Dendritic cell treated with granulocyte-macrophage colony-stimulating factor and Interleukin-4, amounts not matched to agents 40 ng/mL and 50 ng/mL, for 4 days (primary cell): ENCODE data around the gene TFF1.

Source experiments
- H3K27ac Mint-ChIP-seq: one replicate; pipeline ENCODE4 v1.8.0; 2022; ENCODE audit warnings: mild to moderate bottlenecking, mixed read lengths
- H3K27me3 Mint-ChIP-seq: one replicate; pipeline ENCODE4 v1.8.0; 2022; ENCODE audit warnings: mild to moderate bottlenecking, mixed read lengths
- H3K36me3 Mint-ChIP-seq: one replicate; pipeline ENCODE4 v1.8.0; 2022; ENCODE audit warnings: low read depth, mixed read lengths
- H3K4me1 Mint-ChIP-seq: one replicate; pipeline ENCODE4 v1.8.0; 2022; ENCODE audit warnings: low read depth, mixed read lengths
- H3K4me3 Mint-ChIP-seq: one replicate; pipeline ENCODE4 v1.8.0; 2022; ENCODE audit warnings: mild to moderate bottlenecking, moderate library complexity, mixed read lengths
- H3K9me3 Mint-ChIP-seq: one replicate; pipeline ENCODE4 v1.8.0; 2022; ENCODE audit warnings: mixed read lengths
- intact Hi-C: fragments of 100-400 bp; cut with micrococcal nuclease; formaldehyde crosslinking; loops from one replicate; pipeline ENCODE4 v1.15.0; 2022

The TFF1 gene

GRCh38 chr21:42330380-42331371, 35.7 kb downstream of the TFF1 start:
- Mint-ChIP-seq H3K9me3 (peaks cover 8% of the 10 kb centered on the region), H3K4me1 (peaks cover 5% of the 10 kb centered on the region), H3K4me3 (no peak overlapping the region), H3K27ac (no peak overlapping the region), H3K36me3 (no peaks in the 10 kb centered on the region), H3K27me3 (peaks cover 9% of the 10 kb centered on the region)
- intact Hi-C loops, result loop anchor here (10.0 kb wide), 1 partner anchor 114 kb away; no protein-coding TSS in a partner anchor

GRCh38 chr21:42324896-42325295, 41.4 kb downstream of the TFF1 start:
- H3K27ac Mint-ChIP-seq, result no peak overlapping the region
- no peaks in the 10 kb centered on the region for H3K9me3 Mint-ChIP-seq
- H3K27me3 Mint-ChIP-seq, result no peaks in the 10 kb centered on the region
- no peak overlapping the region for H3K4me3 Mint-ChIP-seq
- no peaks in the 10 kb centered on the region for H3K36me3 Mint-ChIP-seq
- peaks cover 9% of the 10 kb centered on the region for H3K4me1 Mint-ChIP-seq
- intact Hi-C loops, result no loop called here

GRCh38 chr21:42321845-42322244, 44.5 kb downstream of the TFF1 start:
- H3K36me3 Mint-ChIP-seq, result no peaks in the 10 kb centered on the region
- peaks cover 5% of the 10 kb centered on the region for H3K27me3 Mint-ChIP-seq
- intact Hi-C loops, result no loop called here
- no peak overlapping the region for H3K4me3 Mint-ChIP-seq
- no peak overlapping the region for H3K27ac Mint-ChIP-seq
- H3K4me1 Mint-ChIP-seq, result peaks cover 30% of the 10 kb centered on the region
- H3K9me3 Mint-ChIP-seq, result no peaks in the 10 kb centered on the region

- Mint-ChIP-seq H3K27ac (no peak overlapping the region), H3K4me3 (no peak overlapping the region), H3K27me3 (peaks cover 6% of the 10 kb centered on the region), H3K36me3 (no peaks in the 10 kb centered on the region), H3K4me1 (peaks cover 32% of the 10 kb centered on the region), H3K9me3 (no peaks in the 10 kb centered on the region)
- intact Hi-C loops, result no loop called here
Observed at GRCh38 chr21:42321231-42321630, 45.1 kb downstream of the TFF1 start.

- intact Hi-C loops, result no loop called here
- no peak overlapping the region for H3K4me3 Mint-ChIP-seq
- no peaks in the 10 kb centered on the region for H3K9me3 Mint-ChIP-seq
- H3K4me1 Mint-ChIP-seq, result peaks cover 32% of the 10 kb centered on the region
- peaks cover 6% of the 10 kb centered on the region for H3K27me3 Mint-ChIP-seq
- H3K27ac Mint-ChIP-seq, result no peak overlapping the region
- H3K36me3 Mint-ChIP-seq, result no peaks in the 10 kb centered on the region
Observed at GRCh38 chr21:42320791-42321190, 45.5 kb downstream of the TFF1 start.

- peaks cover 6% of the 10 kb centered on the region for H3K27me3 Mint-ChIP-seq
- peaks cover 32% of the 10 kb centered on the region for H3K4me1 Mint-ChIP-seq
- no peak overlapping the region for H3K4me3 Mint-ChIP-seq
- intact Hi-C loops, result no loop called here
- no peaks in the 10 kb centered on the region for H3K36me3 Mint-ChIP-seq
- no peak overlapping the region for H3K27ac Mint-ChIP-seq
- H3K9me3 Mint-ChIP-seq, result no peaks in the 10 kb centered on the region
Observed at GRCh38 chr21:42319851-42320572, 46.3 kb downstream of the TFF1 start.

- intact Hi-C loops, result no loop called here
- Mint-ChIP-seq H3K4me1 (peaks cover 32% of the 10 kb centered on the region), H3K27ac (no peak overlapping the region), H3K4me3 (no peak overlapping the region), H3K27me3 (peaks cover 6% of the 10 kb centered on the region), H3K9me3 (no peaks in the 10 kb centered on the region), H3K36me3 (no peaks in the 10 kb centered on the region)
Observed at GRCh38 chr21:42319376-42319775, 47.0 kb downstream of the TFF1 start.

GRCh38 chr21:42317826-42318746, 48.2 kb downstream of the TFF1 start:
- peaks cover 6% of the 10 kb centered on the region for H3K27me3 Mint-ChIP-seq
- H3K4me1 Mint-ChIP-seq, result peaks cover 32% of the 10 kb centered on the region
- H3K27ac Mint-ChIP-seq, result no peak overlapping the region
- no peaks in the 10 kb centered on the region for H3K36me3 Mint-ChIP-seq
- intact Hi-C loops, result no loop called here
- no peak overlapping the region for H3K4me3 Mint-ChIP-seq
- no peaks in the 10 kb centered on the region for H3K9me3 Mint-ChIP-seq

- intact Hi-C loops, result no loop called here
- Mint-ChIP-seq H3K9me3 (no peaks in the 10 kb centered on the region), H3K36me3 (no peaks in the 10 kb centered on the region), H3K4me1 (peaks cover 32% of the 10 kb centered on the region), H3K27me3 (peaks cover 8% of the 10 kb centered on the region), H3K27ac (no peak overlapping the region), H3K4me3 (no peak overlapping the region)
Observed at GRCh38 chr21:42317341-42317741, 49.0 kb downstream of the TFF1 start.

GRCh38 chr21:42316891-42317290, 49.4 kb downstream of the TFF1 start:
- peaks cover 32% of the 10 kb centered on the region for H3K4me1 Mint-ChIP-seq

GRCh38 chr21:42315296-42315891, 50.9 kb downstream of the TFF1 start, which contains the start of gene TFF3:
TSS of gene TFF3 (minus strand) at chr21:42315409. CDS start at chr21:42315374, 35 bp downstream.
- H3K4me3 Mint-ChIP-seq, result no peak within 1 kb of the TSS
- H3K27ac Mint-ChIP-seq, result no peak within 1 kb of the TSS

More at GRCh38 chr21:42316891-42317290, 49.4 kb downstream of the TFF1 start:
- Mint-ChIP-seq H3K36me3 (no peaks in the 10 kb centered on the region), H3K27ac (no peak overlapping the region), H3K9me3 (no peaks in the 10 kb centered on the region), H3K27me3 (peaks cover 8% of the 10 kb centered on the region), H3K4me3 (no peak overlapping the region)
- intact Hi-C loops, result no loop called here

GRCh38 chr21:42314616-42315295, 51.6 kb downstream of the TFF1 start:
- Mint-ChIP-seq H3K36me3 (no peaks in the 10 kb centered on the region), H3K4me3 (no peak overlapping the region), H3K4me1 (peaks cover 38% of the 10 kb centered on the region), H3K9me3 (no peaks in the 10 kb centered on the region), H3K27me3 (peaks cover 14% of the 10 kb centered on the region), H3K27ac (no peak overlapping the region)
- intact Hi-C loops, result no loop called here

More at GRCh38 chr21:42315296-42315891, 50.9 kb downstream of the TFF1 start, which contains the start of gene TFF3:
- intact Hi-C loops, result no loop called here
- H3K36me3 Mint-ChIP-seq, result no peaks in the 10 kb centered on the region
- H3K27me3 Mint-ChIP-seq, result peaks cover 10% of the 10 kb centered on the region
- no peaks in the 10 kb centered on the region for H3K9me3 Mint-ChIP-seq
- H3K4me1 Mint-ChIP-seq, result peaks cover 37% of the 10 kb centered on the region
